ENCODE measurements around the gene MGAT4C. TPM values are rescaled to one million over a fixed set of nuclear protein-coding genes. Genes with fewer than 3 reads are reported as not detected.

MGAT4C gene
- total and polyA plus RNA-seq, 2 of the 8 experiments (the other 6 are each of a cell fraction or from before 2014, with no cell fraction given), result 1.6 to 2.5 TPM

- no peak overlapping the region for H3K4me3 ChIP-seq (ENCODE audit: extremely low read depth in 1 of 4, insufficient read depth in 2 of 4, low read depth in 3 of 4, low read length in 4 of 4)
- no peaks in the 10 kb centered on the region for H3K36me3 ChIP-seq (ENCODE audit: control insufficient read depth in 2 of 4, insufficient read depth in 4 of 4, low read length in 3 of 4)
- H2BK20ac ChIP-seq (ENCODE audit: low read length), result no peak overlapping the region
- H3K56ac ChIP-seq (replicated peaks; ENCODE audit: insufficient read length, low read depth, low read length), result no peak overlapping the region
- no peak overlapping the region for H3K9ac ChIP-seq (replicated peaks in 1 of 4; ENCODE audit: extremely low read depth in 1 of 4, low read depth in 3 of 4, low read length in 3 of 4)
- H4K8ac ChIP-seq (ENCODE audit: extremely low read depth, insufficient read depth, low read length), result no peak overlapping the region
- H2BK12ac ChIP-seq (ENCODE audit: low read depth, low read length), result no peak overlapping the region
- ChIA-PET POLR2A (ENCODE audit: partially characterized antibody) (no interaction called here), CTCF (ENCODE audit: partially characterized antibody) (no interaction called here)
- H3K27ac ChIP-seq (ENCODE audit: low read depth, low read length), result no peak overlapping the region
- H3K79me2 ChIP-seq (ENCODE audit: control insufficient read depth in 1 of 2, insufficient read depth in 2 of 2, low read length in 2 of 2), result no peaks in the 10 kb centered on the region
- H4K20me1 ChIP-seq (replicated peaks in 1 of 2; ENCODE audit: control insufficient read depth in 1 of 2, insufficient read depth in 2 of 2, low read length in 2 of 2), result no peaks in the 10 kb centered on the region
- H3K79me1 ChIP-seq (ENCODE audit: low read depth, low read length), result no peaks in the 10 kb centered on the region
- H3K27me3 ChIP-seq (replicated peaks in 1 of 4; ENCODE audit: control insufficient read depth in 3 of 4, extremely low read depth in 1 of 4, insufficient read depth in 3 of 4, low read length in 3 of 4), result no peaks in the 10 kb centered on the region
- no peaks in the 10 kb centered on the region for H3K4me1 ChIP-seq (replicated peaks in 1 of 4; ENCODE audit: control insufficient read depth in 3 of 4, insufficient read depth in 4 of 4, low read length in 3 of 4)
- WGBS, 2 experiments (ENCODE audit: extremely low coverage in 1 of 2, insufficient coverage in 1 of 2, insufficient read length in 1 of 2, insufficient replicate concordance in 2 of 2, low coverage in 1 of 2, low lambda C conversion rate in 2 of 2, missing lambda C conversion rate in 1 of 2), result 96% methylated on average over 5 of the region's 5 CpGs; no CpG with 5 or more reads in 1 of the 2 experiments
- H2AK5ac ChIP-seq (ENCODE audit: low read depth, low read length), result no peak overlapping the region
- no peak overlapping the region for H4K91ac ChIP-seq (replicated peaks; ENCODE audit: insufficient read length, low read length)
- DNase-seq (ENCODE audit: low read depth in 1 of 2, low spot score in 2 of 2) (no peak), FAIRE-seq (no peak)
- H3K9me3 ChIP-seq (ENCODE audit: insufficient read depth in 2 of 2, low read depth in 1 of 2, low read length in 1 of 2), result no peaks in the 10 kb centered on the region
- no peak overlapping the region for H2BK120ac ChIP-seq (replicated peaks; ENCODE audit: low read depth, low read length)
- no peak overlapping the region for H3K14ac ChIP-seq (ENCODE audit: insufficient read length)
- no peak overlapping the region for H2BK15ac ChIP-seq (ENCODE audit: low read length)
- no peak overlapping the region for H4K5ac ChIP-seq (ENCODE audit: insufficient read length, low read depth, low read length)
- H3K18ac ChIP-seq (ENCODE audit: extremely low read depth, low read length), result no peak overlapping the region
- H3K23ac ChIP-seq (ENCODE audit: insufficient read length), result no peak overlapping the region
- no peak overlapping the region for H3K4me2 ChIP-seq (ENCODE audit: insufficient read depth in 1 of 2, low read depth in 2 of 2, low read length in 2 of 2)
- H2BK5ac ChIP-seq (ENCODE audit: low read depth, low read length), result no peak overlapping the region
- H2AFZ ChIP-seq (ENCODE audit: low read length), result no peak overlapping the region
- no peak overlapping the region for H3K4ac ChIP-seq (replicated peaks; ENCODE audit: insufficient read length, low read depth, low read length)
- no peaks in the 10 kb centered on the region; the same call in 1 of the 2 replicates for H3K23me2 ChIP-seq (ENCODE audit: low read depth, low read length)
- no peak for TF ChIP-seq CREB1 (IDR thresholded peaks at IDR 0.05)
- TF ChIP-seq BACH1 (IDR thresholded peaks at IDR 0.05; ENCODE audit: low read length), result no peak
- no peak for TF ChIP-seq KDM4A (IDR thresholded peaks at IDR 0.05; ENCODE audit: low read depth, low read length, severe bottlenecking)
Observed at GRCh38 chr12:85983601-85984000, 272.6 kb downstream of the MGAT4C start.

All from H1 (cell line).